MM.1S (cell line): ENCODE data around the gene SLC2A10.

ENCODE experiments used
- DNase-seq: peaks from one replicate; pipeline ENCODE4 v3.0.0-alpha.2; 2015
- H2AFZ ChIP-seq: fragments of 300-600 bp; sonication (generic); 2 replicates; pipeline ENCODE4 v1.6.0; 2016; ENCODE audit warnings: antibody characterized with exemption, low read length
- H3F3A ChIP-seq: fragments of 300-600 bp; sonication (generic); 2 replicates; pipeline ENCODE4 v1.6.1; 2016; ENCODE audit warnings: mild to moderate bottlenecking, antibody characterized with exemption, low read length, moderate library complexity, mixed read lengths; ENCODE audit not compliant: insufficient read depth
- H3K27ac ChIP-seq: fragments of 300-600 bp; sonication (generic); 2 replicates; pipeline ENCODE4 v1.5.1; 2016; ENCODE audit warnings: mild to moderate bottlenecking, low read length
- H3K27me3 ChIP-seq: fragments of 300-600 bp; sonication (generic); replicated peaks from 2 replicates; pipeline ENCODE4 v1.6.0; 2016; ENCODE audit warnings: low read length; ENCODE audit not compliant: insufficient read depth
- H3K36me3 ChIP-seq: fragments of 300-600 bp; sonication (generic); replicated peaks from 2 replicates; pipeline ENCODE4 v1.6.1; 2016; ENCODE audit warnings: mild to moderate bottlenecking, low read length, mixed read lengths; ENCODE audit not compliant: insufficient read depth
- H3K4me1 ChIP-seq: fragments of 300-600 bp; sonication (generic); 2 replicates; pipeline ENCODE4 v1.6.1; 2016; ENCODE audit warnings: low read length, mixed read lengths
- H3K4me2 ChIP-seq: fragments of 300-600 bp; sonication (generic); 2 replicates; pipeline ENCODE4 v1.6.0; 2016; ENCODE audit warnings: low read depth, low read length
- H3K4me3 ChIP-seq: fragments of 300-600 bp; sonication (generic); 2 replicates; pipeline ENCODE4 v1.5.1; 2016; ENCODE audit warnings: low read length, mixed read lengths
- H3K79me2 ChIP-seq: fragments of 300-600 bp; sonication (generic); 2 replicates; pipeline ENCODE4 v1.6.1; 2016; ENCODE audit warnings: mixed run types, low read length, mixed read lengths
- H3K9ac ChIP-seq: fragments of 300-600 bp; sonication (generic); 2 replicates; pipeline ENCODE4 v1.6.1; 2016; ENCODE audit warnings: low read length, mixed read lengths
- H3K9me2 ChIP-seq: fragments of 300-600 bp; sonication (generic); replicated peaks from 2 replicates; pipeline ENCODE4 v1.6.1; 2016; ENCODE audit warnings: mild to moderate bottlenecking, low read length, mixed read lengths; ENCODE audit not compliant: insufficient read depth
- H3K9me3 ChIP-seq: fragments of 300-600 bp; sonication (generic); replicated peaks from 2 replicates; pipeline ENCODE4 v1.6.1; 2016; ENCODE audit warnings: mild to moderate bottlenecking, low read length, mixed read lengths; ENCODE audit not compliant: insufficient read depth
- H4K20me1 ChIP-seq: fragments of 300-600 bp; sonication (generic); 2 replicates; pipeline ENCODE4 v1.6.1; 2016; ENCODE audit warnings: mild to moderate bottlenecking, low read length, moderate library complexity, mixed read lengths; ENCODE audit not compliant: insufficient read depth
- EZH2 ChIP-seq: fragments of 300-600 bp; sonication (generic); optimal IDR thresholded peaks from 2 replicates; pipeline ENCODE3; 2017; ENCODE audit warnings: low read depth, mild to moderate bottlenecking, antibody characterized with exemption, low read length, mixed read lengths
- EZH2phosphoT487 ChIP-seq: fragments of 300-600 bp; sonication (generic); IDR thresholded peaks from 2 replicates; pipeline ENCODE4 v1.6.1; 2018; ENCODE audit warnings: antibody characterized with exemption, low read length
- TF ChIP-seq, protein P1 (sequence below): fragments of 300-600 bp; sonication (generic); IDR thresholded peaks from 2 replicates; pipeline ENCODE4 v1.5.1; 2016; ENCODE audit warnings: antibody characterized with exemption, low read length, mixed read lengths

SLC2A10 gene

DNA sequence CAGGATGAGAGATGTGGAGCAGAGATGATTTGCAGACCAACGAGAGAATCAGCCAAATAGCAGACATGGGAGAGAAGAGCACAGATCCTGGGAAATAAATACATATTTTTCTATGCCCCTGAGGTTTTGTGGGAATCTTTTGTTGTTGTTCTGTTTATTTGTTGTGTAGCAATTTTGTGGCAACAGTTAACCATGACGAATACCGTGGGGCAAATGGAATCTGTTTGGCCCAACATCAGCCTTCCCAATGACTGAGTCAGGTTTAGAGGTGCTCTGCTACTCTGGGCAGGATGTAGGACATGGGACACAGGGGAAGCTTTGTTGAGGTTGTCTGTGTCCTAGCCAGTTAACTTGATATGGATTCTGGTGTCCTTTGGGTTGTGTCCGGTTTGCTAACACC is 7.9 kb upstream of the SLC2A10 start:
- Histone ChIP-seq H3K27ac (no peak overlapping the region), H3K9ac (no peak overlapping the region), H3K36me3 (no peaks in the 10 kb centered on the region), H3K27me3 (no peaks in the 10 kb centered on the region), H3K4me1 (peaks cover 10% of the 10 kb centered on the region), H3F3A (no peaks in the 10 kb centered on the region), H3K9me2 (no peaks in the 10 kb centered on the region), H4K20me1 (no peaks in the 10 kb centered on the region), H3K9me3 (no peaks in the 10 kb centered on the region), H3K4me2 (no peak overlapping the region), H3K4me3 (no peak overlapping the region), H3K79me2 (no peaks in the 10 kb centered on the region), H2AFZ (no peak overlapping the region)
- TF ChIP-seq EZH2phosphoT487: no peak
- TF ChIP-seq, protein P1, sequence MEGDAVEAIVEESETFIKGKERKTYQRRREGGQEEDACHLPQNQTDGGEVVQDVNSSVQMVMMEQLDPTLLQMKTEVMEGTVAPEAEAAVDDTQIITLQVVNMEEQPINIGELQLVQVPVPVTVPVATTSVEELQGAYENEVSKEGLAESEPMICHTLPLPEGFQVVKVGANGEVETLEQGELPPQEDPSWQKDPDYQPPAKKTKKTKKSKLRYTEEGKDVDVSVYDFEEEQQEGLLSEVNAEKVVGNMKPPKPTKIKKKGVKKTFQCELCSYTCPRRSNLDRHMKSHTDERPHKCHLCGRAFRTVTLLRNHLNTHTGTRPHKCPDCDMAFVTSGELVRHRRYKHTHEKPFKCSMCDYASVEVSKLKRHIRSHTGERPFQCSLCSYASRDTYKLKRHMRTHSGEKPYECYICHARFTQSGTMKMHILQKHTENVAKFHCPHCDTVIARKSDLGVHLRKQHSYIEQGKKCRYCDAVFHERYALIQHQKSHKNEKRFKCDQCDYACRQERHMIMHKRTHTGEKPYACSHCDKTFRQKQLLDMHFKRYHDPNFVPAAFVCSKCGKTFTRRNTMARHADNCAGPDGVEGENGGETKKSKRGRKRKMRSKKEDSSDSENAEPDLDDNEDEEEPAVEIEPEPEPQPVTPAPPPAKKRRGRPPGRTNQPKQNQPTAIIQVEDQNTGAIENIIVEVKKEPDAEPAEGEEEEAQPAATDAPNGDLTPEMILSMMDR: no peak
- TF ChIP-seq EZH2: no peak
- DNase-seq: no peak

DNA sequence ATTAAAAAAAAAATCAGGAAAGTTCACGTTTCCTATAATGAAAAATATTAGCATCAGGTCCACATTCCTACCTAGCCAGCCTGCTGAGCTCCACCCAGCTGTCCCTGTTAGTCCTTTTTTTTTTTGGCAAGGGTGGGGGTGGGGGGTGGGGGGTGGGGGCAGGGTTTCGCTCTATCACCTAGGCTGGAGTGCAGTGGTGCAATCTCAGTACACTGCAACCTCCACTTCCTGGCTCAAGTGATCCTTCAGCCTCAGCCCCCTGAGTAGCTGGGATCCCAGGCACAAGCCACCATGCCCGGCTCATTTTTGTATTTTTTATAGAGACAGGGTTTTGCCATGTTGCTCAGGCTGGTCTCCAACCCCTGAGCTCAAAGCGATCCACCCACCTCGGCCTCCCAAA is 7.5 kb upstream of the SLC2A10 start:
- Histone ChIP-seq H2AFZ (no peak overlapping the region), H3K4me2 (no peak overlapping the region), H3F3A (no peaks in the 10 kb centered on the region), H3K4me1 (peaks cover 5% of the 10 kb centered on the region; the same call in 1 of the 2 replicates), H4K20me1 (no peaks in the 10 kb centered on the region), H3K36me3 (no peaks in the 10 kb centered on the region), H3K9me2 (no peaks in the 10 kb centered on the region), H3K9ac (no peak overlapping the region), H3K27ac (no peak overlapping the region), H3K4me3 (no peak overlapping the region), H3K27me3 (no peaks in the 10 kb centered on the region), H3K79me2 (no peaks in the 10 kb centered on the region), H3K9me3 (0 out of 2 replicates have a peak, but pooled peaks cover 2% of the 10 kb centered on the region)
- no peak for DNase-seq
- TF ChIP-seq EZH2: no peak
- TF ChIP-seq EZH2phosphoT487: no peak
- TF ChIP-seq, protein P1: no peak

GRCh38 chr20:46702447-46703203 is 6.8 kb upstream of the SLC2A10 start:
- no peaks in the 10 kb centered on the region for H4K20me1 ChIP-seq
- H3K9ac ChIP-seq: no peak overlapping the region
- no peaks in the 10 kb centered on the region for H3K27me3 ChIP-seq
- H3K27ac ChIP-seq: no peak overlapping the region
- 0 out of 2 replicates have a peak, but pooled peaks cover 3% of the 10 kb centered on the region for H3K9me3 ChIP-seq
- H3K36me3 ChIP-seq: no peaks in the 10 kb centered on the region
- no peaks in the 10 kb centered on the region for H3K4me1 ChIP-seq
- no peak overlapping the region for H3K4me3 ChIP-seq
- H3F3A ChIP-seq: no peaks in the 10 kb centered on the region
- no peak for DNase-seq
- TF ChIP-seq EZH2phosphoT487 (no peak), EZH2 (no peak)
- TF ChIP-seq, protein P1: no peak
- H2AFZ ChIP-seq: no peak overlapping the region
- no peak overlapping the region for H3K4me2 ChIP-seq
- H3K79me2 ChIP-seq: no peaks in the 10 kb centered on the region
- no peaks in the 10 kb centered on the region for H3K9me2 ChIP-seq
